HCEC 1CT (cell line): ENCODE measurements around the gene LGR6.
"Not testable (repeated sequence)": the region's sequence is repeated elsewhere in the genome, so short reads cannot be mapped to it uniquely, and the experiment has no call there.

ENCODE experiments used
- DNase-seq: peaks from one replicate; pipeline ENCODE4 v3.0.0-alpha.2; 2017

LGR6 gene

DNA sequence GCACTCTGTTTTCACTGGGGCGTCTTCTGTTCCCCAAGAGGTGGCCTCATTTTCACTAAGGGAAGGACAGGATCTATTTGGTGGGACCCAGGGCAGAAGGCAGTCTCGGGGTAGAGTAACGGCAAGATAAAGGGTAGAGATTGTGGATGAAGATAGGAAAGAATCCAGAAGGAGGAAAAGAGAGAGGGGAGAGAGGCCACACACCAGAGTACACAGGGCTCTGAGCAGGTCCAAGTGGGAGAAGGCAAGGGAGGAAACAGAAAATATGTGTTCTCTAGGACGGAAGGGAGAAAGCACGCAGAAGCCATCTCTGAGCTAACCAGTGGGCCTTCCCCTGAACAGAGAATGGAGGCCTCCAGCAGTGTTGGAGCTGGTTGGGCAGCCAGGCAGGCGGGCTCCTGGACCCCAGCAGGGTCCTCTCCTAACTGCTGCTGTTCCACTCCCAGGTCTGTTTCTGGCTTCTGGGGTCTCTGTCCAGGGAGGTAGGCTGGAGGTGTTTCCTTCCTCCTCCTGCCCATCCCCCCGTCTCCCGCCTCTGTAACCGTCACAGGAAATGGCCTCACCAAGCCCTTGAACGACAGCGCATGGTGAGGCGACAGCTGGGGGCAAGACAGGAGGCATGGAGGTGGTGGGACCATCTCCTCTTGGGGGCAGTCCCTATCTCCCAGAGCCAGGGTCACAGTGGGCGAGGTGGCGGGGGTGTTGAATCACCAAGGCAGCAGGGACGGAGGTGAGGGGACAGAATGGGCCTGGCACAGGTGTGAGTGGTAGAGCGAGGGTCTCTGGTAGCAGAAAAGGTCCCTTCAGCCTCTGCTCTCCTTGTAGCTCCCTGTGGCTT lies 33.8 kb upstream of the LGR6 start:
- no peak for DNase-seq

GRCh38 chr1:202160377-202160940 lies 33.1 kb upstream of the LGR6 start, which contains the start of gene PTPN7:
PTPN7 (minus strand) TSS chr1:202160602; CDS start chr1:202159402, 1,200 bp downstream.
- no peak for DNase-seq

DNA sequence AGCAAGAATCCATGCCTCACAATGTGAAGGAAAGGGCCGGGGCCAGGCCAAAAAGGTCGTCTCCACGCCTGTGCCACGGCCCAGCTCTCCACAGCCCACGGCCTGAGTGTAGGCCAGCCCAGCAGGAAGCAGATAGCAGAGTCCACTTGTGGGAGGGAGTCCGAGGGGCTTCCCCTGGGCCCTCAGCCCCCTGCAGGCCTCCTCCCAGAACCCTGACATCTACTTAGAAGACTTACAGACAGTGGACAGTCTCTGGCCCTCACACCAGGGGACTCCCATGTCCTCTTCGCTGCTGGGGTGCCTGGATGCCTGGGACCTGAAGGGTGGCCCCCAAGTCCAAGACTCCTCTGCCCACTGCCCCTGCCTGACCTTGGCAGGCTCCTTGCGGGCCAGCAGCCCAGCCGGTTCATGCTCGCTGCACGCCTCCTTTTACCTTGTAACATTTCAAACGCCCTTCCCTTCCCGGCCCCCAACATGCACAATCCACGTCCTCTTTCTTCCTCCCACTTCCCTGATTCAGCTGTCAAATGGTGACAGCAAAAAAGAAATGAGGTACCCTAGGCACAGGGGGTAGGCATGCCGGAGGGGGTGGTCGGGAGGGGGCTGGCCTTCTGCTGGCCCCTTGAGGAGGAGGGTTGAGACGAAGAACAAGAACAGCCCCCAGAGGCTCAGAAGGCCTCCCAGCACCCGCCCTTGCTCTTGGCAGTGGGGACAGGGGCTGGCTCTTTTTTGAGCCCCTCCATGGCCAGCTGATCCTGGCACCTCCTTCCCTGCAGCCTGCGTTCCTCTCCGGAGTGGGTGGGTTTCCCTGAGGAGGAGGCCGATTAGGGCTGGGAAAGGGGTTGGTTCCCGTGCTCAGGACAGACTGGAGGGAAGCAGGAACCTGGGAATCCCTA lies 32.2 kb upstream of the LGR6 start:
- DNase-seq: no peak

DNA sequence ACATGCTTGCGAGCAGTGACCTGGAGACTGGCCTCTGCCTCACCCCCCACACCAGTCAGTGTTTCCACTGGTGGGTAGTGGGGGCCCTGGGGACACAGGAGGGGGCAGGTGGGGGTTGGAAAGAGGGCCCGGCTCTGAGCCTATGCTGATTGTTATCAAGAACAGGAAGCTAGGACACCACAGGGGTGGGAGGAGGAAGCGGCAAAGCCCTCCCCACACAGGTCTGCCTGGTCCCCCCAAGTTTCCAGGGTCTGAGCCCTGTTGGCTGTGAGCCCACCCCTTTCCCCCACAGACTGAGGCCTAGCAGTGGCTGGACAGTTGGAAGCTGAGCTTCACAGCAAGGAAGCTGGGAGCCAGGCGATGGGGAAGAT lies 31.6 kb upstream of the LGR6 start:
- no peak for DNase-seq

GRCh38 chr1:202162418-202163280 lies 30.9 kb upstream of the LGR6 start:
- no peak for DNase-seq

- no peak for DNase-seq
Observed at GRCh38 chr1:202163281-202164270, 30.0 kb upstream of the LGR6 start.

DNA sequence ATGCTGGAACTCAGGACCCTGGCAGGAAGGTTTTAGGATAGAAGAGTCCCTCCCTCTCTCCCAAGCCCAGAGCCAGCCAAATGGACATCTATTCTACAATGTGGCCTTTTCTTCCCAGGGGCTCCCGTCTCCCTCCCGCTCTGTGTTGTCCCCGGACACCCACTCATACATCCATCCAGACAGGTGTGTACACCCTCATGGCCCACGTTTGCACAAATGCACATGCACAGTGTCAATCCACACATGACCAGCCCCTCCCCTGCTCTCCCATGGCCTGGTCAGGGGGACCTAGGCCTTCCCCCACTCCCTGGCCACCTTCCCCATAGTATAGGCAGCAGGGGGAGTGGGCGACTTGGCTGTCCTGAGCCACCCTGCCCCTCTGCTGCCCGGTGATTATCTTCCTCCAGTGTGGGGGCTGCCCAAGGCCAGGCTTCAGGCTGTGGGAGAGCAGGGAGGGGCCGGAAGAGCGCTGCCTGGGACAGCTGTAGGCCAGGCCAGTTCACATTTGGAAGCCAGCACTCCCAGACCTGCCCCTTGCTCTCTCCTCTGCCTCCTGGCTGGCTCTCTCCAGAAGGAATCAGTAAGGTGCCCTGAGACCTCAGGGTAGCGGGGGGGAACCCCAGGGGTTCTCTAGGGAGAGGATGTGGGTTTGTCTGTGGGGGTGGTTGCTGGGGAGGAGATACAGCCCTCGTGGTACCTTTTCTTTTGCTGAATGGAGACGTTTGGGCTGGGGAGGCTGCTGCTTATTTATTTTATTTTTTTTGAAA lies 29.1 kb upstream of the LGR6 start:
- DNase-seq: no peak

GRCh38 chr1:202165267-202165941 lies 28.2 kb upstream of the LGR6 start:
- DNase-seq: no peak

DNA sequence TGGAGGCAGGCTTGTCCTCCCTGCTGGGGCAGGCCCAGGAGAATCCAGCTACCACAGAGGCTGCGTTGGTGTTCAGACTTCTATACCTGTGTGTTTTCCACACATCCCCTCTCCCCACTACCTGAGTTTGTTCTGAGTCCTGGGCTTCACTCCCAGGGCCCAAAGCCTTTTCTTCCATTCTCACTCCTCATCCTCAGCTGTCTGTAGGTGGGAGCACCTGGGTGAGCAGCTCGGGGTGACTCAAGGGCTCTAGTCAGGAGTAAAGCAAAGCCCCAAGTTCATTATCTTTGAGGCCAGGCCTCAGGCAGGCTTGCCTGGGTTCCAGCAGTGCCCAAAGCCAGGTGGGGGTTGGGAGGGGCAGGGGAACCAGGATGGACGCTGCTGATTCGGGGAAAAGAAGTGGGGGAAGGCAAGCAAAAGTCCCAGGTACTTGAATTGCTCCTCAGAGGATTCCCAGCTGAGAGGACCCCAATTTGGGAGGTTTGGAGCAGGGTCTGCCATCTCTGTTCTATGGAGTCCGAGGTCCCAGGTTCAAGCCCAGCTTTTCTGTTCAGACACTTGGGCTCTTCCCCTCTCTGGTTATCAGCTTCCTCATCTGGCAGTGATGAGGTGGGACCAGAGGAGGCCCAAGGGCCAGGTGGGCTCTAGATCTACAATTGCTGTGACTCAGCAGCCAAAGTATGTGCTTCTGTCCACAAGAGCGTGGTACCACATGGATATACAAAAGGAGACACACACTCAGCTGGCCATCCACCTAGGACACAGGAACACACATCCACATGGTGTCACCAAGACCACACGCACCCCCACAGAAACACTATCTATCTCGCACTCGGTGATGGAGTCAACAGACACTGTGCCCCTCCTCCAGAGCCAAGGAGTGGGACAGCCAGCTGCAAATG lies 27.4 kb upstream of the LGR6 start:
- no peak for DNase-seq

DNA sequence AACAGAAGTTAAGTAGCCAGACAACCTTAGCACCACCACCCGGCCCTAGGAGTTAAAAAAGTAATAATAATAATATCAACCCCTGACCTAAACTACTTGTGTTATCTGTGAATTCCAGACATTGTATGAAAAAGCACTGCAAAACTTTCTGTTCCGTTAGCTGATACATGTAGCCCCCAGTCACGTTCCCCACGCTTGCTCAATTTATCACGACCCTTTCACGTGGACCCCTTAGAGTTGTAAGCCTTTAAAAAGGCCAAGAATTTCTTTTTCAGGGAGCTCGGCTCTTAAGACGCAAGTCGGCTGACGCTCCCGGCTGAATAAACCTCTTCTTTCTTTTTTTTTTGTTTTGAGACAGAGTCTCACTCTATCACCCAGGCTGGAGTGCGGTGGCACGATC lies 26.5 kb upstream of the LGR6 start:
- DNase-seq: not testable (repeated sequence)

- peak; percentile 31 for DNase-seq
Observed at GRCh38 chr1:202167708-202168415, 25.7 kb upstream of the LGR6 start.

DNA sequence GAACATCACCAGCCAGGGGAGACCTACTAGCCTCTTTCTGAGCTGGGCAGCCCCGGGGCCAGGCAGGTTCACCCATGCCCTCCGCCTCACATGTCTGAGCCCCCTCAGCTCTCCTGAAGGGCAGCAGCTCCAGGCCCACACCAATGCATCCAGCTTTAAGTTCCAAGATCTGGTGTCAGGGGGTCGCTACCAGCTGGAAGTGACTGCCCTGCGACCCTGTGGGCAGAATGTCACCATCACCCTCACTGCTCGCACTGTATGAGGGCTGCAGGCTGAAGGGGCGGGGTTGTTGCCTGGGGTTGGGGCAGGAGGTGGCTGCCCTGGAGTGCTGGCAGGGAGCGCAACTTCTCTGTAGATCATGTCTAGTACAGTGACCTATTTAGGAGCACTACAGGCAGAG lies 24.7 kb upstream of the LGR6 start:
- DNase-seq: no peak

- DNase-seq: no peak
Observed at GRCh38 chr1:202170726-202171125, 22.9 kb upstream of the LGR6 start.

- DNase-seq: no peak
Observed at GRCh38 chr1:202171292-202172014, 22.1 kb upstream of the LGR6 start.

DNA sequence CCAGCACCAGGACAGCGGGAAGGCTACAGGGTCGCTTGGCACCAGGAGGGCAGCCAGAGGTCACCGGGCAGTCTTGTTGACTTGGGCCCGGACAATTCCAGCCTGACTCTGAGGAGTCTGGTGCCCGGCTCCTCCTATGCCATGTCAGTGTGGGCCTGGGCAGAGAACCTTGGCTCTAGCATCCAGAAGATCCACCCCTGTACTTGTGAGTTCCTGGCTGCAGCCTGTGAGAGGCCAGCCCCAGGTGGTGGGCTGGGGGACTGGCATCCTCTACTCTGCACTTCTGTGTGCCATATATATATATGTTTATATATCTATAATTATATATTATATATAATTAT lies 21.6 kb upstream of the LGR6 start:
- DNase-seq: no peak

DNA sequence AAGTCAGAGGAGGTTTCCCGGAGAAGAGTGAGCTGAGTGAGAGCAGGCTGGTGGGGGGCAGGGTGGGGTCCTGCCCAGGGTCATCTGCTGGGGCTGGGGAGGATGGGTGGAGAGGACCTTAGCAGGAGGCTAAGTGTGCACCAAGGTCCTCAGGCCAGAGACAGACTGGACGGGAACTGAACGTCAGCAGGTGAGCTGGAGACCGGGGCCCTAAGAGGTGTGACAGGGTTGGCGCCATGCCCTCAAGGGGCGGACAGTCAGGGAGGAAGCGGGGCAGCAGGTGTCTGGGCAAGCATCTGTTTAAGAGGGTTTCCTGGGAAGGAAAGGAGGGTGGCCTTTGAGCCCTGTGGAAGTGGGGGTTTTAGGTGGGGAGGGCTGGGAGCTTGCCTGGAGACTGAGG lies 19.6 kb upstream of the LGR6 start:
- DNase-seq: no peak
